A549 (cell line): ENCODE data around the gene RBP3.

ENCODE experiments used
- CTCF ChIP-seq: fragments of >200 bp; sonication (Bioruptor Twin); formaldehyde crosslinking; IDR thresholded peaks from 3 replicates; pipeline ENCODE4 v1.5.1; 2016
- MYC ChIP-seq: IDR thresholded peaks from 2 replicates; pipeline ENCODE4 v1.6.1; 2012; ENCODE audit warnings: mild to moderate bottlenecking, inconsistent platforms, low read length, improper control_type of control experiment, borderline replicate concordance
- USF2 ChIP-seq: fragments of 450-650 bp; IDR thresholded peaks from 2 replicates; pipeline ENCODE4 v1.6.1; 2014; ENCODE audit warnings: antibody characterized with exemption

DNA sequence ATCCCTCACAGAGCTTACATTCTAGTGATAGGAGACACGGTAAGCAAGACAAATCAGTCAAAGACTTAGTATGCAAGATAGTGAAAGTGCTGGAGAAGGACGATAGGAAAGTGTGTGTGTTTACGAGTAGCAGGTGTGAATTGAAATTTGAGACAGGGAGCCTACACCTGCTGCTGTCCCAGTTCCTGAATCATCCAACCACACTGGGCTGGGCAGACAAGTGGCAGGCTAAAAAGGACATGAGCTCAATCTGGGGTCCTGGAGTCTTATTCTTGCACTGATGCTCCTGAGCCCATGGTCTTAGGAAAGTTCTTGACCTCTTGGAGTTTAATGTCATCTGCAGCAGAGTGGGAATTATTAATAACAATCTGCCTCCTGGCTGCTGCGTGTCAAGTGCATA, 16.2 kb downstream of the RBP3 start:
- TF ChIP-seq USF2 (no peak), CTCF (no peak), MYC (no peak)
